Measurements from ENCODE around the gene SIRT5.

DNA sequence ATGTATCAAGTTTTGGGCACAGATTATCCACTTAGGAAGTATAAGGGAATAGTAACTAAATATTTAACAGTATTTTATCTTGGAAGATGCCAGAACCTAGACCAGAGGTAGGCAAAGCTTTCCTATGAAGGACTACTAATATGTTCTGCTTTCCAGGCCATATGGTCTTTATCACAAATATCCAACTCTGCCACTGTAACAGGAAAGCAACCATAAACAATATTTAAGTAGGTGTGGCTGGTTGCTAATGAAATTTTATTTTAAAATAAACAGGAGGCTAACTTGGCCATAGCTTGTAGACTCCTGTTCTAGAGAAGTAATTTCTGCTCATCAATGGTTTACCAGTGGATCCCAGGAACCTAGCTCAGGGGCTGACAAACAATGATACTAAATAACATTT is 80.1 kb downstream of the SIRT5 start:
- TF ChIP-seq, protein P1, sequence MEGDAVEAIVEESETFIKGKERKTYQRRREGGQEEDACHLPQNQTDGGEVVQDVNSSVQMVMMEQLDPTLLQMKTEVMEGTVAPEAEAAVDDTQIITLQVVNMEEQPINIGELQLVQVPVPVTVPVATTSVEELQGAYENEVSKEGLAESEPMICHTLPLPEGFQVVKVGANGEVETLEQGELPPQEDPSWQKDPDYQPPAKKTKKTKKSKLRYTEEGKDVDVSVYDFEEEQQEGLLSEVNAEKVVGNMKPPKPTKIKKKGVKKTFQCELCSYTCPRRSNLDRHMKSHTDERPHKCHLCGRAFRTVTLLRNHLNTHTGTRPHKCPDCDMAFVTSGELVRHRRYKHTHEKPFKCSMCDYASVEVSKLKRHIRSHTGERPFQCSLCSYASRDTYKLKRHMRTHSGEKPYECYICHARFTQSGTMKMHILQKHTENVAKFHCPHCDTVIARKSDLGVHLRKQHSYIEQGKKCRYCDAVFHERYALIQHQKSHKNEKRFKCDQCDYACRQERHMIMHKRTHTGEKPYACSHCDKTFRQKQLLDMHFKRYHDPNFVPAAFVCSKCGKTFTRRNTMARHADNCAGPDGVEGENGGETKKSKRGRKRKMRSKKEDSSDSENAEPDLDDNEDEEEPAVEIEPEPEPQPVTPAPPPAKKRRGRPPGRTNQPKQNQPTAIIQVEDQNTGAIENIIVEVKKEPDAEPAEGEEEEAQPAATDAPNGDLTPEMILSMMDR (IDR thresholded peaks at IDR 0.05): no peak
- TF ChIP-seq POLR2AphosphoS5 (IDR thresholded peaks at IDR 0.05): no peak

Measured in gastroesophageal sphincter (tissue), 3 donors.